Parathyroid adenoma (tissue), 2 donors: Measurements from ENCODE around the gene CFAP46.

ENCODE experiments used
- H2AFZ ChIP-seq: fragments of 300-600 bp; sonication (generic); one replicate; pipeline ENCODE4 v1.7.0; 2017; ENCODE audit warnings: antibody characterized with exemption, mild to moderate bottlenecking
- H3K27ac ChIP-seq: fragments of 300-600 bp; sonication (generic); one replicate; pipeline ENCODE4 v1.7.0; 2017
- H3K27me3 ChIP-seq: fragments of 300-600 bp; sonication (generic); one replicate; pipeline ENCODE4 v1.7.0; 2017; ENCODE audit warnings: low read length; ENCODE audit not compliant: control insufficient read depth, insufficient read depth
- H3K36me3 ChIP-seq: fragments of 300-600 bp; sonication (generic); one replicate; pipeline ENCODE4 v1.7.0; 2017; ENCODE audit warnings: low read length; ENCODE audit not compliant: control insufficient read depth, insufficient read depth
- H3K4me1 ChIP-seq: fragments of 300-600 bp; sonication (generic); one replicate; pipeline ENCODE4 v1.7.0; 2017; ENCODE audit warnings: control low read depth
- H3K4me2 ChIP-seq: fragments of 300-600 bp; sonication (generic); one replicate; pipeline ENCODE4 v1.7.0; 2017; ENCODE audit warnings: low read length
- H3K4me3 ChIP-seq: fragments of 300-600 bp; sonication (generic); one replicate; pipeline ENCODE4 v1.7.0; 2017; ENCODE audit warnings: low read depth, low read length
- H3K79me2 ChIP-seq: fragments of 300-600 bp; sonication (generic); one replicate; pipeline ENCODE4 v1.7.0; 2017; ENCODE audit warnings: control low read depth
- H3K9ac ChIP-seq: fragments of 300-600 bp; sonication (generic); one replicate; pipeline ENCODE4 v1.7.0; 2017; ENCODE audit warnings: mild to moderate bottlenecking
- H3K9me3 ChIP-seq: fragments of 300-600 bp; sonication (generic); one replicate; pipeline ENCODE4 v1.7.0; 2017; ENCODE audit warnings: low read length; ENCODE audit not compliant: control insufficient read depth
- CTCF ChIP-seq: fragments of 300-600 bp; sonication (generic); IDR thresholded peaks from one replicate; pipeline ENCODE4 v1.7.0; 2017; ENCODE audit warnings: antibody characterized with exemption, mild to moderate bottlenecking
- donor health status: primary hyperparathyroidism.

Gene CFAP46

GRCh38 chr10:132829403-132829802 is 113.0 kb downstream of the CFAP46 start:
- TF ChIP-seq CTCF, result no peak
- no peaks in the 10 kb centered on the region for H3K4me1 ChIP-seq
- no peak overlapping the region for H2AFZ ChIP-seq
- H3K4me2 ChIP-seq, result no peak overlapping the region
- no peak overlapping the region for H3K9ac ChIP-seq
- H3K4me3 ChIP-seq, result no peak overlapping the region
- H3K79me2 ChIP-seq, result no peaks in the 10 kb centered on the region
- H3K27me3 ChIP-seq, result no peaks in the 10 kb centered on the region
- H3K36me3 ChIP-seq, result no peaks in the 10 kb centered on the region
- H3K9me3 ChIP-seq, result no peaks in the 10 kb centered on the region
- H3K27ac ChIP-seq, result no peak overlapping the region

- no peaks in the 10 kb centered on the region for H3K79me2 ChIP-seq
- H2AFZ ChIP-seq, result no peak overlapping the region
- no peaks in the 10 kb centered on the region for H3K9me3 ChIP-seq
- no peak for TF ChIP-seq CTCF
- no peak overlapping the region for H3K4me2 ChIP-seq
- no peak overlapping the region for H3K4me3 ChIP-seq
- H3K9ac ChIP-seq, result no peak overlapping the region
- no peak overlapping the region for H3K27ac ChIP-seq
- H3K4me1 ChIP-seq, result no peaks in the 10 kb centered on the region
- no peaks in the 10 kb centered on the region for H3K36me3 ChIP-seq
- no peaks in the 10 kb centered on the region for H3K27me3 ChIP-seq
Observed at GRCh38 chr10:132828681-132829080, 113.7 kb downstream of the CFAP46 start.

GRCh38 chr10:132827861-132828539 is 114.4 kb downstream of the CFAP46 start:
- Histone ChIP-seq H3K4me3 (no peak overlapping the region), H3K4me1 (no peaks in the 10 kb centered on the region), H3K4me2 (no peak overlapping the region), H3K79me2 (no peaks in the 10 kb centered on the region), H2AFZ (no peak overlapping the region), H3K27ac (no peak overlapping the region), H3K9me3 (no peaks in the 10 kb centered on the region), H3K9ac (no peak overlapping the region), H3K27me3 (no peaks in the 10 kb centered on the region), H3K36me3 (no peaks in the 10 kb centered on the region)
- no peak for TF ChIP-seq CTCF

- TF ChIP-seq CTCF, result no peak
- H3K9ac ChIP-seq, result no peak overlapping the region
- H3K36me3 ChIP-seq, result no peaks in the 10 kb centered on the region
Observed at GRCh38 chr10:132827423-132827789, 115.0 kb downstream of the CFAP46 start.

More at GRCh38 chr10:132827423-132827789, 115.0 kb downstream of the CFAP46 start:
- Histone ChIP-seq H3K9me3 (no peaks in the 10 kb centered on the region), H3K4me2 (no peak overlapping the region), H3K79me2 (no peaks in the 10 kb centered on the region), H3K4me1 (no peaks in the 10 kb centered on the region), H3K27ac (no peak overlapping the region), H3K4me3 (no peak overlapping the region), H2AFZ (no peak overlapping the region), H3K27me3 (no peaks in the 10 kb centered on the region)
